Measurements from ENCODE around the gene SLC16A3.

SLC16A3 gene

GRCh38 chr17:82228842-82229697 lies at the start of gene SLC16A3:
Gene SLC16A3, plus strand, starts transcription at chr17:82229042. Its CDS starts 6,967 bp downstream, at chr17:82236009.
- Histone ChIP-seq H3K4me2 (no peak within 1 kb of the TSS), H3K4me1 (ENCODE audit: low read depth, poor library complexity, severe bottlenecking) (peaks cover 6% of the 10 kb centered on the region), H3K27ac (no peak within 1 kb of the TSS), H3K27me3 (ENCODE audit: insufficient read depth, low read depth) (peaks cover 27% of the 10 kb centered on the region; the same call in 1 of the 2 replicates), H4K20me1 (ENCODE audit: insufficient read depth) (no peaks in the 10 kb centered on the region), H3K9ac (no peak within 1 kb of the TSS), H3K79me2 (ENCODE audit: insufficient read depth, low read depth) (no peaks in the 10 kb centered on the region), H3K4me3 (IDR thresholded peaks at IDR 0.05; ENCODE audit: insufficient read depth, low read depth, low read length) (no peak within 1 kb of the TSS), H2AFZ (ENCODE audit: low read depth) (no peak within 1 kb of the TSS), H3K36me3 (ENCODE audit: insufficient read depth) (no peaks in the 10 kb centered on the region)
- TF ChIP-seq, protein P1, sequence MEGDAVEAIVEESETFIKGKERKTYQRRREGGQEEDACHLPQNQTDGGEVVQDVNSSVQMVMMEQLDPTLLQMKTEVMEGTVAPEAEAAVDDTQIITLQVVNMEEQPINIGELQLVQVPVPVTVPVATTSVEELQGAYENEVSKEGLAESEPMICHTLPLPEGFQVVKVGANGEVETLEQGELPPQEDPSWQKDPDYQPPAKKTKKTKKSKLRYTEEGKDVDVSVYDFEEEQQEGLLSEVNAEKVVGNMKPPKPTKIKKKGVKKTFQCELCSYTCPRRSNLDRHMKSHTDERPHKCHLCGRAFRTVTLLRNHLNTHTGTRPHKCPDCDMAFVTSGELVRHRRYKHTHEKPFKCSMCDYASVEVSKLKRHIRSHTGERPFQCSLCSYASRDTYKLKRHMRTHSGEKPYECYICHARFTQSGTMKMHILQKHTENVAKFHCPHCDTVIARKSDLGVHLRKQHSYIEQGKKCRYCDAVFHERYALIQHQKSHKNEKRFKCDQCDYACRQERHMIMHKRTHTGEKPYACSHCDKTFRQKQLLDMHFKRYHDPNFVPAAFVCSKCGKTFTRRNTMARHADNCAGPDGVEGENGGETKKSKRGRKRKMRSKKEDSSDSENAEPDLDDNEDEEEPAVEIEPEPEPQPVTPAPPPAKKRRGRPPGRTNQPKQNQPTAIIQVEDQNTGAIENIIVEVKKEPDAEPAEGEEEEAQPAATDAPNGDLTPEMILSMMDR (conservative IDR thresholded peaks at IDR 0.05; ENCODE audit: low read depth, low read length), result no peak

DNA sequence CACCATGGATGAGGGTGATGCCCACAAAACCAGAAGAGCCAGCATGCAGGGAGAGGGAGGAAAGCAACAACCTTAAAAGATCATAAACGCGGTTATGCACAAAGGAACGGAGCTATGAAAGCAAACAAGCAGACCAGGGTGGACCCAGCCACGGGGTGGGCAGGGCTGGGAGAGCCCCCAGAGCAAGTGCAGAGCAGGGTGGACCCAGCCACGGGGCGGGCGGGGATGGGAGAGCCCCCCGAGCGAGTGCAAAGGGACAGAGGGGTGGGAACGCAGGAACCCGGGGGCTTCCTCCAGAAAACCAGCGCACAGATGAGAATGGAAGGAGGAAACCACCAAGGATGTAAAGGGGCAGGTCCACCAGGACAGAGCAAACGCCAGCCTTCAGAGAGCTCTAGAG lies 49.4 kb upstream of the SLC16A3 start:
- Histone ChIP-seq H3K9ac (no peak overlapping the region), H3K36me3 (ENCODE audit: insufficient read depth) (no peaks in the 10 kb centered on the region)

GRCh38 chr17:82179946-82180475 lies 48.8 kb upstream of the SLC16A3 start:
- Histone ChIP-seq H3K27me3 (ENCODE audit: insufficient read depth, low read depth) (no peaks in the 10 kb centered on the region), H4K20me1 (ENCODE audit: insufficient read depth) (no peaks in the 10 kb centered on the region), H3K79me2 (ENCODE audit: insufficient read depth, low read depth) (no peaks in the 10 kb centered on the region), H3K9ac (no peak overlapping the region), H2AFZ (ENCODE audit: low read depth) (no peak overlapping the region), H3K27ac (no peak overlapping the region), H3K4me2 (no peak overlapping the region), H3K4me1 (ENCODE audit: low read depth, poor library complexity, severe bottlenecking) (no peaks in the 10 kb centered on the region), H3K36me3 (ENCODE audit: insufficient read depth) (no peaks in the 10 kb centered on the region), H3K4me3 (IDR thresholded peaks at IDR 0.05; ENCODE audit: insufficient read depth, low read depth, low read length) (no peak overlapping the region)
- TF ChIP-seq, protein P1 (conservative IDR thresholded peaks at IDR 0.05; ENCODE audit: low read depth, low read length), result no peak

More for the DNA sequence above, 49.4 kb upstream of the SLC16A3 start:
- Histone ChIP-seq H3K27me3 (ENCODE audit: insufficient read depth, low read depth) (no peaks in the 10 kb centered on the region), H3K79me2 (ENCODE audit: insufficient read depth, low read depth) (no peaks in the 10 kb centered on the region), H4K20me1 (ENCODE audit: insufficient read depth) (no peaks in the 10 kb centered on the region), H3K4me3 (IDR thresholded peaks at IDR 0.05; ENCODE audit: insufficient read depth, low read depth, low read length) (no peak overlapping the region), H3K4me2 (no peak overlapping the region), H2AFZ (ENCODE audit: low read depth) (no peak overlapping the region), H3K4me1 (ENCODE audit: low read depth, poor library complexity, severe bottlenecking) (no peaks in the 10 kb centered on the region), H3K27ac (no peak overlapping the region)
- TF ChIP-seq, protein P1 (conservative IDR thresholded peaks at IDR 0.05; ENCODE audit: low read depth, low read length), result no peak

DNA sequence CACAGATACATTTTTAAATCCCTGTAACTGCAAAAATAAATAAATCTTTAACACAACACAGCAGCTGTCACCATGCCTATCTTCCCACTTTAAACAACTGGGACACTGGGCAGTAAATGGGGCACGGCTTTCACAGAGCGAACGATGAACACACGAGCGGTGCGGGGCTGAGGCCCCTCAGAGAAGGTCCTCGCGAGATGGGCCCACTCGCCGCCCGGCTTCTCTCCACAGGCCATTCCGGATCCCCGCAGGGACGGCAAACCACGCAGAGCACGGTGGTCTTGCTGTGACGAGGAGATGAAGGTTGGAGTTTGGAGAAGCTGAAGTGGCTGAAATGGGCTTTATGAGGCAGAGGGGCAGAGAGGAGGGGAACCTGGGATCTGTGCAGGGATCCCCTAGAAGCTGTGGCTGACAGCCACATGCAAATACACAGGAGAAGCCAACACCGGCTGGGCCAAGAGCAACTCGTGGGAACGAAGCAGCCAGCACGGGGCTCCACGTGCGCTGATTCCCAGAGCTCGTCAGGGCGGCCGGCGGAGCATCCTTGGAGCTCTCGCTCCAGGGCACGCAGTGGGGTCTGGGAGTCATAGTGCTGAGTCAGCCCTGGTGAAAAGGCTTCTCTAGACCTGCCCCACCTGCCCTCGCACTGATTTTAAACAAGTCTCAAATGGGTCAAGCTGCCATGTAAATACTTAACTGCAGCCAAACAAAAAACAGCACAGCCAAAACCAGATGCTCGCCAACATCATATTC lies 47.9 kb upstream of the SLC16A3 start:
- Histone ChIP-seq H4K20me1 (ENCODE audit: insufficient read depth) (no peaks in the 10 kb centered on the region), H3K79me2 (ENCODE audit: insufficient read depth, low read depth) (no peaks in the 10 kb centered on the region), H3K9ac (no peak overlapping the region), H3K4me1 (ENCODE audit: low read depth, poor library complexity, severe bottlenecking) (no peaks in the 10 kb centered on the region), H3K4me2 (no peak overlapping the region), H3K27me3 (ENCODE audit: insufficient read depth, low read depth) (no peaks in the 10 kb centered on the region), H3K27ac (no peak overlapping the region), H3K4me3 (IDR thresholded peaks at IDR 0.05; ENCODE audit: insufficient read depth, low read depth, low read length) (no peak overlapping the region), H3K36me3 (ENCODE audit: insufficient read depth) (no peaks in the 10 kb centered on the region), H2AFZ (ENCODE audit: low read depth) (no peak overlapping the region)
- TF ChIP-seq, protein P1 (conservative IDR thresholded peaks at IDR 0.05; ENCODE audit: low read depth, low read length), result no peak

Data from KMS-11 (cell line).